ENCODE measurements around the gene TMEM52.

- TF ChIP-seq NCOA5 (CRISPR knock-in tag; IDR thresholded peaks at IDR 0.05), result no peak
- TF ChIP-seq CBFB (CRISPR knock-in tag; IDR thresholded peaks at IDR 0.05), result no peak
- no peak for TF ChIP-seq POLR2AphosphoS5 (IDR thresholded peaks at IDR 0.05; ENCODE audit: low read depth, low read length)
- TF ChIP-seq, protein P1, sequence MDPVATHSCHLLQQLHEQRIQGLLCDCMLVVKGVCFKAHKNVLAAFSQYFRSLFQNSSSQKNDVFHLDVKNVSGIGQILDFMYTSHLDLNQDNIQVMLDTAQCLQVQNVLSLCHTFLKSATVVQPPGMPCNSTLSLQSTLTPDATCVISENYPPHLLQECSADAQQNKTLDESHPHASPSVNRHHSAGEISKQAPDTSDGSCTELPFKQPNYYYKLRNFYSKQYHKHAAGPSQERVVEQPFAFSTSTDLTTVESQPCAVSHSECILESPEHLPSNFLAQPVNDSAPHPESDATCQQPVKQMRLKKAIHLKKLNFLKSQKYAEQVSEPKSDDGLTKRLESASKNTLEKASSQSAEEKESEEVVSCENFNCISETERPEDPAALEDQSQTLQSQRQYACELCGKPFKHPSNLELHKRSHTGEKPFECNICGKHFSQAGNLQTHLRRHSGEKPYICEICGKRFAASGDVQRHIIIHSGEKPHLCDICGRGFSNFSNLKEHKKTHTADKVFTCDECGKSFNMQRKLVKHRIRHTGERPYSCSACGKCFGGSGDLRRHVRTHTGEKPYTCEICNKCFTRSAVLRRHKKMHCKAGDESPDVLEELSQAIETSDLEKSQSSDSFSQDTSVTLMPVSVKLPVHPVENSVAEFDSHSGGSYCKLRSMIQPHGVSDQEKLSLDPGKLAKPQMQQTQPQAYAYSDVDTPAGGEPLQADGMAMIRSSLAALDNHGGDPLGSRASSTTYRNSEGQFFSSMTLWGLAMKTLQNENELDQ (CRISPR knock-in tag; IDR thresholded peaks at IDR 0.05; ENCODE audit: borderline replicate concordance), result no peak
- TF ChIP-seq, protein P2, sequence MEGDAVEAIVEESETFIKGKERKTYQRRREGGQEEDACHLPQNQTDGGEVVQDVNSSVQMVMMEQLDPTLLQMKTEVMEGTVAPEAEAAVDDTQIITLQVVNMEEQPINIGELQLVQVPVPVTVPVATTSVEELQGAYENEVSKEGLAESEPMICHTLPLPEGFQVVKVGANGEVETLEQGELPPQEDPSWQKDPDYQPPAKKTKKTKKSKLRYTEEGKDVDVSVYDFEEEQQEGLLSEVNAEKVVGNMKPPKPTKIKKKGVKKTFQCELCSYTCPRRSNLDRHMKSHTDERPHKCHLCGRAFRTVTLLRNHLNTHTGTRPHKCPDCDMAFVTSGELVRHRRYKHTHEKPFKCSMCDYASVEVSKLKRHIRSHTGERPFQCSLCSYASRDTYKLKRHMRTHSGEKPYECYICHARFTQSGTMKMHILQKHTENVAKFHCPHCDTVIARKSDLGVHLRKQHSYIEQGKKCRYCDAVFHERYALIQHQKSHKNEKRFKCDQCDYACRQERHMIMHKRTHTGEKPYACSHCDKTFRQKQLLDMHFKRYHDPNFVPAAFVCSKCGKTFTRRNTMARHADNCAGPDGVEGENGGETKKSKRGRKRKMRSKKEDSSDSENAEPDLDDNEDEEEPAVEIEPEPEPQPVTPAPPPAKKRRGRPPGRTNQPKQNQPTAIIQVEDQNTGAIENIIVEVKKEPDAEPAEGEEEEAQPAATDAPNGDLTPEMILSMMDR (CRISPR knock-in tag; IDR thresholded peaks at IDR 0.05), result no peak
- TF ChIP-seq ZFP1 (CRISPR knock-in tag; IDR thresholded peaks at IDR 0.05), result no peak
- TF ChIP-seq BCL3 (CRISPR knock-in tag; IDR thresholded peaks at IDR 0.05), result no peak
- TF ChIP-seq ZBTB43 (CRISPR knock-in tag; conservative IDR thresholded peaks at IDR 0.05), result no peak
- no peak for TF ChIP-seq ZBTB8A (CRISPR knock-in tag; IDR thresholded peaks at IDR 0.05; ENCODE audit: borderline replicate concordance, low read depth)
- TF ChIP-seq, protein P3, sequence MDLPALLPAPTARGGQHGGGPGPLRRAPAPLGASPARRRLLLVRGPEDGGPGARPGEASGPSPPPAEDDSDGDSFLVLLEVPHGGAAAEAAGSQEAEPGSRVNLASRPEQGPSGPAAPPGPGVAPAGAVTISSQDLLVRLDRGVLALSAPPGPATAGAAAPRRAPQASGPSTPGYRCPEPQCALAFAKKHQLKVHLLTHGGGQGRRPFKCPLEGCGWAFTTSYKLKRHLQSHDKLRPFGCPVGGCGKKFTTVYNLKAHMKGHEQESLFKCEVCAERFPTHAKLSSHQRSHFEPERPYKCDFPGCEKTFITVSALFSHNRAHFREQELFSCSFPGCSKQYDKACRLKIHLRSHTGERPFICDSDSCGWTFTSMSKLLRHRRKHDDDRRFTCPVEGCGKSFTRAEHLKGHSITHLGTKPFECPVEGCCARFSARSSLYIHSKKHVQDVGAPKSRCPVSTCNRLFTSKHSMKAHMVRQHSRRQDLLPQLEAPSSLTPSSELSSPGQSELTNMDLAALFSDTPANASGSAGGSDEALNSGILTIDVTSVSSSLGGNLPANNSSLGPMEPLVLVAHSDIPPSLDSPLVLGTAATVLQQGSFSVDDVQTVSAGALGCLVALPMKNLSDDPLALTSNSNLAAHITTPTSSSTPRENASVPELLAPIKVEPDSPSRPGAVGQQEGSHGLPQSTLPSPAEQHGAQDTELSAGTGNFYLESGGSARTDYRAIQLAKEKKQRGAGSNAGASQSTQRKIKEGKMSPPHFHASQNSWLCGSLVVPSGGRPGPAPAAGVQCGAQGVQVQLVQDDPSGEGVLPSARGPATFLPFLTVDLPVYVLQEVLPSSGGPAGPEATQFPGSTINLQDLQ (CRISPR knock-in tag; IDR thresholded peaks at IDR 0.05), result no peak
- no peak for TF ChIP-seq RXRA (CRISPR knock-in tag; IDR thresholded peaks at IDR 0.05)
Measured at GRCh38 chr1:1956586-1957532, 37.8 kb upstream of the TMEM52 start.
